ENCODE results near the gene DNAJC15. TPM values are rescaled to one million over a fixed set of nuclear protein-coding genes. Genes with fewer than 3 reads are reported as not detected.
A peak's percentile ranks its signal among the peaks of the same experiment; 100 is the strongest.

Gene DNAJC15
- total RNA-seq, 1 experiment from 2014 or later, result 12.5 TPM

DNA sequence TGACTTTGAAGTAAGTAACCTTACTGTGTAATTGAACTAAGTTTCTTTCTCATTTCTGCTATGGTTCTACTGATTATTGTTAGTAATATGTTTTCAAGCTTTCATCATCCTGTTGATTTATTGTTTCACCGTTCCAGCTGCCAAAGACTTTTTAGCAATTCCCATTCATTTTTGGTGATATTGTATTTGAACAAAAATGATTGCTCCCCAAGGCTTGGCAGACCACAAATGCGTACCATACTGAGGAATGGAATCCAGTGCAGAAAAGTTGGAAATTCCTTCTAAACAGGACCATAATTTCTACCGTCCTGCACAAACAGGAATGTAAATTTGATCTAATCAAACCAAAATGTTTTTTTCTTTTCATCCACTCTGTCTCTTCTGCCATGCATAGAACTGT lies 42.1 kb upstream of the DNAJC15 start:
- H3K4me1 ChIP-seq (ENCODE audit: insufficient read depth, low read length), result 0 out of 2 replicates have a peak, but pooled peaks cover 4% of the 10 kb centered on the region
- no peak overlapping the region for H3K4me3 ChIP-seq (ENCODE audit: low read length)
- no peaks in the 10 kb centered on the region for H3K36me3 ChIP-seq (ENCODE audit: low read depth, low read length)
- H3F3A ChIP-seq (ENCODE audit: low read length, unreplicated experiment), result no peaks in the 10 kb centered on the region
- DNase-seq (no peak), ATAC-seq (no peak)
- ChIA-PET POLR2A (ENCODE audit: unreplicated experiment) (no interaction called here), CTCF (no interaction called here)
- BruUV-seq (replicated peaks), result no TSS peak
- H3K9me3 ChIP-seq (ENCODE audit: low read length), result no peaks in the 10 kb centered on the region
- no peak overlapping the region for H3K9ac ChIP-seq (ENCODE audit: low read length)
- no peak overlapping the region for H2AFZ ChIP-seq (ENCODE audit: low read length)
- H4K20me1 ChIP-seq (ENCODE audit: low read length), result no peaks in the 10 kb centered on the region
- no peaks in the 10 kb centered on the region for H3K9me2 ChIP-seq (replicated peaks; ENCODE audit: low read length)
- no peaks in the 10 kb centered on the region for H3K27me3 ChIP-seq (ENCODE audit: low read length)
- no peak overlapping the region for H3K4me2 ChIP-seq (ENCODE audit: low read length)
- intact Hi-C loops (cut with micrococcal nuclease), result no loop called here
- no peak overlapping the region for H3K27ac ChIP-seq (ENCODE audit: low read length)
- TF ChIP-seq, protein P1, sequence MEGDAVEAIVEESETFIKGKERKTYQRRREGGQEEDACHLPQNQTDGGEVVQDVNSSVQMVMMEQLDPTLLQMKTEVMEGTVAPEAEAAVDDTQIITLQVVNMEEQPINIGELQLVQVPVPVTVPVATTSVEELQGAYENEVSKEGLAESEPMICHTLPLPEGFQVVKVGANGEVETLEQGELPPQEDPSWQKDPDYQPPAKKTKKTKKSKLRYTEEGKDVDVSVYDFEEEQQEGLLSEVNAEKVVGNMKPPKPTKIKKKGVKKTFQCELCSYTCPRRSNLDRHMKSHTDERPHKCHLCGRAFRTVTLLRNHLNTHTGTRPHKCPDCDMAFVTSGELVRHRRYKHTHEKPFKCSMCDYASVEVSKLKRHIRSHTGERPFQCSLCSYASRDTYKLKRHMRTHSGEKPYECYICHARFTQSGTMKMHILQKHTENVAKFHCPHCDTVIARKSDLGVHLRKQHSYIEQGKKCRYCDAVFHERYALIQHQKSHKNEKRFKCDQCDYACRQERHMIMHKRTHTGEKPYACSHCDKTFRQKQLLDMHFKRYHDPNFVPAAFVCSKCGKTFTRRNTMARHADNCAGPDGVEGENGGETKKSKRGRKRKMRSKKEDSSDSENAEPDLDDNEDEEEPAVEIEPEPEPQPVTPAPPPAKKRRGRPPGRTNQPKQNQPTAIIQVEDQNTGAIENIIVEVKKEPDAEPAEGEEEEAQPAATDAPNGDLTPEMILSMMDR (conservative IDR thresholded peaks at IDR 0.05; ENCODE audit: low read depth, low read length), result no peak
- H3K79me2 ChIP-seq (ENCODE audit: low read length), result no peaks in the 10 kb centered on the region

DNA sequence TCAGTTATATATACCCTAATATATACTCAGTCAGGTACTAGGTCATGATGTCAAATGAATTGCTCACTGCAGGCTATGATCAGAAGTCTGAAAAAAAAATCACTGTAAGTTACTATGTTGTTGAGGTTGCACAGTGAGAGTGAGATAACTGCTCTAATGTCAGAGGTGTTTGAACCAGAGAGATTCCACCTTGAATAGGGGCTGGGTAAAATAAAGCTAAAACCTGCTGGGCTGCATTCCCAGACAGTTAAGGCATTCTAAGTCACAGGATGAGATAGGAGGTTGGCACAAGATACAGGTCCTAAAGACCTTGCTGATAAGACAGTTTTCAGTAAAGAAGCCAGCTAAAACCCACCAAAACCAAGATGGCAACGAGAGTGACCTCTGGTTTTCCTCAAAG lies 41.5 kb upstream of the DNAJC15 start:
- intact Hi-C loops (cut with micrococcal nuclease), result no loop called here
- no TSS peak for BruUV-seq (replicated peaks)
- H3F3A ChIP-seq (ENCODE audit: low read length, unreplicated experiment), result no peaks in the 10 kb centered on the region
- no peaks in the 10 kb centered on the region for H3K36me3 ChIP-seq (ENCODE audit: low read depth, low read length)
- H3K79me2 ChIP-seq (ENCODE audit: low read length), result no peaks in the 10 kb centered on the region
- H3K4me2 ChIP-seq (ENCODE audit: low read length), result no peak overlapping the region
- TF ChIP-seq EZH2phosphoT487 (IDR thresholded peaks at IDR 0.05; ENCODE audit: borderline replicate concordance, low read length), result no peak
- TF ChIP-seq, protein P1 (conservative IDR thresholded peaks at IDR 0.05; ENCODE audit: low read depth, low read length), result no peak
- TF ChIP-seq EZH2 (IDR thresholded peaks at IDR 0.05; ENCODE audit: low read length, unreplicated experiment), result no peak
- CTCF ChIA-PET, result no interaction called here
- H3K27ac ChIP-seq (ENCODE audit: low read length), result no peak overlapping the region
- POLR2A ChIA-PET (ENCODE audit: unreplicated experiment), result no interaction called here
- H4K20me1 ChIP-seq (ENCODE audit: low read length), result no peaks in the 10 kb centered on the region
- DNase-seq (peak; percentile 25), ATAC-seq (no peak)
- H2AFZ ChIP-seq (ENCODE audit: low read length), result no peak overlapping the region
- H3K4me3 ChIP-seq (ENCODE audit: low read length), result no peak overlapping the region
- no peaks in the 10 kb centered on the region for H3K9me2 ChIP-seq (replicated peaks; ENCODE audit: low read length)
- no peak overlapping the region for H3K9ac ChIP-seq (ENCODE audit: low read length)
- no peaks in the 10 kb centered on the region for H3K27me3 ChIP-seq (ENCODE audit: low read length)
- H3K9me3 ChIP-seq (ENCODE audit: low read length), result no peaks in the 10 kb centered on the region
- 0 out of 2 replicates have a peak, but pooled peaks cover 4% of the 10 kb centered on the region for H3K4me1 ChIP-seq (ENCODE audit: insufficient read depth, low read length)

DNA sequence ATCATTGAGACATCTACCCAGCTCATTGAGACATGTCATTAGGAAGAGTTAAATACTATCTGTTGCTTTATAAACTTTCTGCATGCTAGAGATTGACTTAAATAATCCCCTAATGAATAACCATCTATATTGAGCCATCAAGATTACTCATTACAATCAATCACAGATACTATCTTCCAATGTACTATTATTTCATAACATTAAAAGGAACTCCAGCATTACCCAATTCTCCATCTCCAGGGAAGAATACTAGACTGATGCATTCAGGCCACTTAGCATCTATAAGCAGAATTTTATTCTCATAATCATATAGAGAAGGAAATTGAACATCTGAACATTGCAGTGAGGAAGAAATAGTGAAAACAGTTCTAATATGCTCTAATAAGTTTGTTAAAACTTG lies 39.4 kb upstream of the DNAJC15 start:
- no peaks in the 10 kb centered on the region for H3K27me3 ChIP-seq (ENCODE audit: low read length)
- H3K9me2 ChIP-seq (replicated peaks; ENCODE audit: low read length), result no peaks in the 10 kb centered on the region
- H3F3A ChIP-seq (ENCODE audit: low read length, unreplicated experiment), result no peaks in the 10 kb centered on the region
- no peak overlapping the region for H2AFZ ChIP-seq (ENCODE audit: low read length)
- DNase-seq, result no peak
- H3K4me3 ChIP-seq (ENCODE audit: low read length), result no peak overlapping the region
- TF ChIP-seq EZH2 (IDR thresholded peaks at IDR 0.05; ENCODE audit: low read length, unreplicated experiment), result no peak
- no peak for TF ChIP-seq EZH2phosphoT487 (IDR thresholded peaks at IDR 0.05; ENCODE audit: borderline replicate concordance, low read length)
- intact Hi-C loops (cut with micrococcal nuclease), result no loop called here
- no peak for ATAC-seq
- no peaks in the 10 kb centered on the region for H4K20me1 ChIP-seq (ENCODE audit: low read length)
- no peak overlapping the region for H3K9ac ChIP-seq (ENCODE audit: low read length)
- H3K36me3 ChIP-seq (ENCODE audit: low read depth, low read length), result no peaks in the 10 kb centered on the region
- no TSS peak for BruUV-seq (replicated peaks)
- ChIA-PET POLR2A (ENCODE audit: unreplicated experiment) (no interaction called here), CTCF (no interaction called here)
- H3K79me2 ChIP-seq (ENCODE audit: low read length), result no peaks in the 10 kb centered on the region
- 0 out of 2 replicates have a peak, but pooled peaks cover 4% of the 10 kb centered on the region for H3K4me1 ChIP-seq (ENCODE audit: insufficient read depth, low read length)
- no peak overlapping the region for H3K4me2 ChIP-seq (ENCODE audit: low read length)
- no peak overlapping the region for H3K27ac ChIP-seq (ENCODE audit: low read length)
- no peaks in the 10 kb centered on the region for H3K9me3 ChIP-seq (ENCODE audit: low read length)
